NOMO-1 (cell line): ENCODE measurements around the gene FRMD6.

ENCODE experiments used
- DNase-seq, 2 experiments: peaks; one replicate each; lab custom pipeline; 2025; ENCODE audit not compliant: unreplicated experiment in 2 of 2; lab: John Stamatoyannopoulos, UW

The FRMD6 gene

DNA sequence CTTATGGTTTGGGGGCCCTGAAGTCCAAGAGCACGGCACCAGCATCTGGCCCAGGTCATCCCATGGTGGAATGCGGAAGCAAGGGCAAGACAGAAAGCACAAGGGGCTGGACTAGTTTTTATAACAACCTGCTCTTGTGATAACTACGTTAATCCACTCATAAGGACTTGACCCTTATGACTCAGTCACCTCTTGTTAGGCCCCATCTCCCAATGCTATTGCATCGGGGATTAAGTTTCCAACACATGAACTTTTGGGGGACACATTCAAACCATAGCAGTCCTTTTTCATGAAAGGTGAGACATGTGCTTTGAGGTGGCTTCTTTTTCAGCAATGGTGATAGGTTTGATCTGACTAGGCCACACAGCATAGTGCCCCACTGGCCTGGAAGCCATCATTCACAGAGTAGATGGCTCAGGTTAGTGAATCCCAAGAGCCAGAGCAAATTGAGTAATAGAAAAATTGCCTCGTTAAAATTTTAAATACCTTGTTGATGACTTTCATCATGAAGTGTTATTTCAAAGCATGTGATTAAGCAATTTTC is 12.1 kb downstream of the FRMD6 start:
- no peak for DNase-seq

DNA sequence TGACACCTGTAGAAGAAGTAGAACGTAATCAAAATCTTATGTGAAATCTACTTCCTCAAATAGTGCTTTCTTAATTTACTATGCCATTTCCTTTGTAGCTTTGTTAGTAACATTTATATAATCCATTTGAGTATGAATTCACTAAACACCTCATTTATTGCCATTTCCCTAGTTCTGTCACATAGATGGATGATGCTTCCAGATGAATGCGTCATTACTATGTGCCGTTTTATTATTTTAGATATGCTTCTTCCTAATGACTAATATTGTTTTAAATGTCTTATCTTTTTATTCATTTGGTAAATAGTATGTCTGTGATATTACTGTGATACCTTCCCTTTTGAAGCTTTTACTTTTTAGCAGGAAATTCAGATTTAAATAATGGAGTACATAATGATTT is 14.4 kb downstream of the FRMD6 start:
- no peak for DNase-seq

DNA sequence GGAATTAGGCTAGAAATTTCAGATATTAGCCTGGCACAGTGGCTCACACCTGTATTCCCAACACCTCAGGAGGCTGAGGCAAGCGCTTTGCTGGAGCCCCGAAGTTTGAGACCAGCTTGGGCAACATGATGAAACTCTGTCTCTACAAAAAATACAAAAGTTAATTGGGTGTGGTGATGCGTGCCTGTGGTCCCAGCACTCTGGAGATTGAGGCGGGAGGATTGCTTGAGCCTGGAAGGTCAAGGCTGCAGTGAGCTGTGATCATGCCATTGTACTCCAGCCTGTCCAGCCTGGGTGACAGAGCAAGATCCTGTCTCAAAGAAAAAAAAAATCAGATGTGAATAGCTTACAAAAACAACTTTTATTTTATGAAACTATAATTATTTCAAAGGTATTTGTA is 15.1 kb downstream of the FRMD6 start:
- DNase-seq, result no peak

DNA sequence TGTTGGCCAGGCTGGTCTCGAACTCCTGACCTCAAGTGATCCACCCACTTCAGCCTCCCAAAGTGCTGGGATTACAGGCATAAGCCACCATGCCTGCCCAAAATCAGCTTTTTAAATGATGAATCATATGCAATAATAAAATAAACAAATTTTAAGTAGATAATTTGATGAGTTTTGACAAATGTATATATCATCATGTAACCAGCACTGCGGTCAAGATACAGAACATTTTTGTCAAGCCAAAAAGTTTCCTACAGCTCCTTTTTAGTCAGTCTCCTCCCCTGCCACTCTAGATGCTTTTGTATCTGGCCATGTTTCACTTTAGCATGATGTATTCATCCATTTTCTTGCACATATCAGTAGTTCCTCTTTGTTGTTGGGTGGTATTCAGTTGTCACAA is 17.2 kb downstream of the FRMD6 start:
- no peak for DNase-seq

DNA sequence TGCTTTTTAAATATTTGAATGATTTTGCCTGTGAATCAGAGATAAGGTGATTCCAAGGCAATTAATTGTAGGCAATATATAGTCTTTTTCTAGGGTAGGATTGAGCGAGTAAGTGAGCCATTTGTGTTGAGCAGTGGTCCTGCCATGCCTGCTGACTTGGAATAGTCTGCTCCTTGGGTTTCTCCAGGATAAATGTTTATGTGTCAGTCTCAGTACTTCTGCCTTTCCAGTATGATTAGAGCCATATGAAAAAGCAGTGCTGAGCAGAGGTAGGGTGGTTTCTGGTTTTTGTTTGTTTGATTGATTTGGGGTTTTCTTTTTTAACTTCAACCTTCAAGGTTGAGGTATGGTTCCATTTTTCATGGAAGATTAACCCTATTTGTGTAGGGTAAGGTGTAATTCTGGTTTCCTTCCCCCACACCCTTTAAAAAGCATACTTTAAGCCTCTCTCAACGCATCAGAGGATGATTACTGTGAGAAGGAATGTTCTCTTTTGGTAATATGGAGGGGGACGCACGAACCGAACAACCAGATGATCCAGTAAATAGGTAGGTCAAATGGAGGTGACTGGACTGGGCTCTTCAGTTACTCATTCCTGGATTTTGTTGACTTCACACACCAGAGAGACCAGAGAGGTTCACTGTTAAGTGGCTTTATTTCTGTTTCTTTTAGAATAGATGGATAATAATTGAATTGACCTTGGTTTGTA is 22.7 kb downstream of the FRMD6 start:
- DNase-seq, result no peak

DNA sequence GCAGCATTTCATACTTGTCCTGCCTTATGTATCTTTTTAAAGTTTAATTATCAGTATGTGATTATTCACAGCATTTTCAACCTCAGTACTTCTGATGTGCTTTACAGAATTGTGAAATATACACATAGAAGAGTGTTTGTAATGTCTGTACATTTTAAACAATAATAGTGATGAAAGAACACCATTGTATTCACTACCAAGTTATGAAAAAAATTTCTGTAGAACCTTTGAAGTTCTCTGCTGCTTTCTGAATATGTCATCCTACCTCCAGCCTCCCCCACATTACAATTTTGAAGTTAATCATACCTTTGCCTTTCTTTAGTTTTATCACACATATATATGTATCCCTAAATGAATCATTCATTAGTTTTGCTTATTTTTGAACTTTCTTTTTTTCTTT is 24.8 kb downstream of the FRMD6 start:
- no peak for DNase-seq

DNA sequence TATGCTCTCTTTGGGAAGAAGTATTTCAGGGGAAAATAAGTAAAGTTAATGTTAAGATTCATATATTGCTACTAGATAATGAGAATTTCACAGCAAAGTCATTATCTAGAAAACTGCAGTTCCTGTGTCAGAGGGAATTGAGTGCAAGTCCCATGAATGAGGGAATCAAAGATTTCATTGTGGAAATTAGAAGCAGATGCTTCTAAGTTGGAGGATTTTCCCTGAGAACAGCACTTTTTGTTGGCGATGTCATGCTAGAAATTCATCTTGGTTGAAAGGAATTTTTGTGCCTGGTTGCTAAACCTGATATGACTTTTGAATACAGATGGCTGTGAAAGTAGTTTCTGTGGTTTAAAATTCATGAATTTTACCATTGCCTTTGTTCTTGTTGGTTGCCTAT is 25.6 kb downstream of the FRMD6 start:
- DNase-seq, result no peak

DNA sequence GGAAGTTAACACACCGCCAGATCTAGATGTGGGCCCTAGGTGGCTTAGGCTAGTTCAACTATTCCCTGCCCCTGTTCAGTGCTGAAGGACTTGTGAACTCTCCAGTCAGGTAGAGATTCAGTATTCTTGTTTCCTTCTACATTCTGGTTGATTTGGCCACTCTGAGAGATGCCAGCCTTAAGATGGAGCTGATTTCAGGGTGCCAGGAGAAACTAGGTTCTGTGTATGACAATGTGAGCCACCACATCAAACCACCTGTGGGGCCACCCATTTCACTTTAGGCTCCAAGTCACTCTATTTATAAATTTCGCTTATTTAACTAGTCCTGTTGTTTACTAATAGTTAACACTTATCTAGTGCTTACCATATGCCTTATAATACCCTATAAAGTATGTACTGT is 26.0 kb downstream of the FRMD6 start:
- no peak for DNase-seq

DNA sequence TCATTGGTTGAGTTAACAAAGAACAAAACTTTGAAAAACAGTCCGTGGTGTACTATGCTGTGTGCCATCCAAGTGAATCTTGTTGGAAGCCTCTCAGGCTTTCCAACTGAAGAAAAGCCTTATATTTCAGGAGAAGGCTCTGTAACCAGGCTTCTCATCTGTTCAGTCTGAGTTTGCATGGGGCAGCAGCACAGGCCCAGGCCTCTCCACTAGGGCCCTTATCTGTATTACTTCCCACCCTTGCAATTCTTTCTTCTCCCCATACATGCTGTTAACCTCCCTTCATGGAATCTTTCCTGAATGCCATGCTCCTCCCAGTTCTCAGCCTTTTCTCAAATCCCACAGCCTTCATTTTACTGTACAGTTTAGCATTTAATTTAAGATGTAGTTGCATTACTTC is 28.3 kb downstream of the FRMD6 start:
- no peak for DNase-seq

DNA sequence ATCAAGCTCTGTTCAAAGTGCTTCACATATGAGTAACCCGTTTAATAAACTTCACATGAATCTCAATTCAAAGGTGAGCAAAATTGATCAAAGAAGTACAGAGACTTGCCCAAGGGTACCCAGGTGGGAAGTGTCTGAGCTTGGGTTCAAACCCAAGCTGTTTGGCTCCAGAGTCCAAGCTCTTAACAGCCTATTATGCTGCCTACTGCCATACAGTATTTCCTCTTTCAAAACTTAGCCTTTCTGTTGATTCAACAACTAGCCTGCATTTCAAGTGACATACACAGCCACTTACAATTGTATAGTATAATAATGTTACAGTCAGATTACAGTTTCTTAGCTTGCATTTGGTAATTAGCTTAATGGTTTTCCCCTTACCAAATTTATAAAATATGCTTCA is 29.7 kb downstream of the FRMD6 start:
- DNase-seq, result no peak

DNA sequence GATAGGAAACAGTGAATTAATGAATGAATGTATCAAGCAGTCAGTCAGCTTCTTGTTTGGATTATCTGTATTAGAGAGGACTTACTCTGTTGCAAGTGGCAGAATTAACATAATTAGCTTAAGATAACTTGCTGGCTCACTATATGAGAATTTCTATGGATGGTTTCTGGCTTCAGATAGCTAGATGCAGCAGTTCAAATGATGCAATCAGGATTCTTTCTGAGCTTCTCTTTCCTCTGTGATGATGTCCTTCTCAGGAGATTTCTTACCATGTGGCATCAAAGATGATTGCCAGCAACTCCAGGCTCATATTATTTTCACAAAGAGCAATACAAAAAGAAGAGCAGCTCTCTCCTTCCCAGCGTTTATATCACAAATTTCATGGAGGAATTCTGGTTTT is 30.7 kb downstream of the FRMD6 start:
- no peak for DNase-seq

DNA sequence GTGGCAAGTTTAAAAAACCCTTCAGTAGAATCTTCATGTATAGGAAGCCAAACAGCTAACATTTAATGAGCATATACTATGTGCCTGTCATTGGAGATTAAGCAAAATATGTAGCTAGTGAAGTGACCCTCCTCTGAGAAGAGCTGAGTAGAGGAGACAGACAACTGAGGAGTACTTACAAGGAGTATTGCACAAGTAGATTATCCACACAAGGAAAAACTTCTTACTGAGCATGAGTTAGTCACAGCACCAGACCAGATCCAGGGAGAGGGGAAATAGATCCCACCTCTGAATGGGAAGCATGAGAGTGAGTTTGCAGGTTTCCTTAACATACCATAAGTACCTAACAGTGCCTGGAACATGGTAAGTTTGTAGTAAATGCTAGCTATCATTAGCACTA is 33.0 kb downstream of the FRMD6 start:
- DNase-seq, result no peak

DNA sequence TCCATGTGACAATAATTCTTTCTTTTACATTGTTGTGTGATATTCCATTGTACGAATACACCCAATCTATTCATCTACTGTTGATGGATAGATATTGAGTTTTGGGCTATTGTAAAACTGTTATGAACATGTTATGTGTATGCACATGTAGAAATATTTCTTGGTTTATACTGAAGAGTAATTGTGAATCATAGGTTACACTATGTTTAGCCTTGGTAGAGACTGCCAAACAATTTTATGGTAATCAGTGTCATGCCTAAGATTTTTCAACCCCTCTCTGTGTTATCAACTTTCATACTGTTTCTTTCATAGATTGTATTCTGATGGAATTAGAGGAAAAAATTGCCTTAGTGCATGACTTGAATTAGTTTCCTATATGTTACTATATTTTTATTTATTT is 39.5 kb downstream of the FRMD6 start:
- DNase-seq, result no peak

DNA sequence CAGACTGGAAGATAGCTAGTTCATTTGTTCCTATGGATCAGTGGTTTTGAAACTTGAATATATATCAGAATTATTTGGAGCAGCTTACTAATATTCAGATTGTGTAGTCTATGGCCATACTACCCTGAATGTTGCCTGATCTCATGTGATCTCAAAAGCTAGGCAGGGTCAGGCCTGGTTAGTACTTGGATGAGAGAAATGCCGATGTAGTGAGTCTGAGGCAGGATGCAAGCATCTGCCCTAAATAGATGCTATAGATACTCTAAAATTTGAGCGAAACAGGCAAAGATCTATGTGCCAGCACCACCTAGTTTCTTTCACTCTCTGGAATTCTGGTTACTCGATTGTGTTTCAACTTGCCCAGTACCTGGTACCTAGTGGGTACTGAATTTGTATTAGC is 40.9 kb downstream of the FRMD6 start:
- no peak for DNase-seq

DNA sequence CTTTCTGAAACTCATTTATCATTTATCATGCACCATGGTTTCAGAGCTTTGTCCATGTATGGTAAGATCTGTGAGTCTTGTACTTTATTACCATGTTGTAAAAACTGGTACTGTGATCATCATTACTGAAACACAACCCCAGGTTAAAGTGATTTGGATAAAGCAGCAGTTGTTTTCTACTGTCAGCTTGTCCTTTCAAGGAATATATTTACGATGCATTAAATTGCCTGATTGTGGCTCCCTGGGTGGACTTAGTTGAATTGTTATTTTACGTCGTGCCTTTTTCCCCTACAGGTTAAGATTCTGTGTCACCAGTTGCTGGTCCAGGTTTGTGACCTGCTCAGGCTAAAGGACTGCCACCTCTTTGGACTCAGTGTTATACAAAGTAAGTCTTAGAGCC is 46.1 kb downstream of the FRMD6 start:
- DNase-seq, result no peak

DNA sequence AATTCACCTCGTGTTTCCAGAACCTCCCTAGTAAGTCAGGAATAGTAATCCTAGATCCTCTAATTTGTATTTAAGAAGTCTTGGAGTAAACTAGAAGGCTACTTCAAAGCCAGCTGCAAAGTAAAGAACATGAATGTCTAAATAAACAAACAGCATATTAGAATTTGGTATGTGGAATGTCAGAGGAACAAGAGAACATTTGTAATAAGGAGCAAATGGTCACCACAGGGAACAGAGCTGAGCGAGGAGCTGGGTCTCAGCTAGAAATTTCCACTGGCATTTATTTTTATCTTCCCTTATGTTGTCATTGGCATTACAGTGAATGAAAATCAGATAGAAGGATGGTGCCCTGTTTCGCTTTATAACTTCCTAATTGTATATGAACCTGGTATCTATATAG is 50.2 kb downstream of the FRMD6 start:
- no peak for DNase-seq

DNA sequence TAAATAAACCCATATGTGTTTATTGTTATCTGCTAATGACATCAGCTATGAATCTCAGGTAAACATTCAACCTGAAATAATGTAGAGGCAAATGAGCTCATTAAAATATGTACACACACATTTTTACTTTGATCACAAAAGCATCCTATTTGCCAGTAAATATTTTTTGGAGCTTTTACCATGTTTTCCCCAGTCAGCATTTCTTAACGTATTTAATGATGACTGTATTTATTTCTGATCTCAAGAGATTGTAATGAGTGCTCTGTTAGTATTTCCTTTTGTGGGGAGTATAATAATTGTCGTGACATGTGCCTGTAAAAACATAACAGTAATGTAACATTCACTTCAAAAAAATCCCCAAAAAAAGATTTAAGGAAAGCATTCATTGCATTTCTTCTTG is 52.1 kb downstream of the FRMD6 start:
- no peak for DNase-seq

DNA sequence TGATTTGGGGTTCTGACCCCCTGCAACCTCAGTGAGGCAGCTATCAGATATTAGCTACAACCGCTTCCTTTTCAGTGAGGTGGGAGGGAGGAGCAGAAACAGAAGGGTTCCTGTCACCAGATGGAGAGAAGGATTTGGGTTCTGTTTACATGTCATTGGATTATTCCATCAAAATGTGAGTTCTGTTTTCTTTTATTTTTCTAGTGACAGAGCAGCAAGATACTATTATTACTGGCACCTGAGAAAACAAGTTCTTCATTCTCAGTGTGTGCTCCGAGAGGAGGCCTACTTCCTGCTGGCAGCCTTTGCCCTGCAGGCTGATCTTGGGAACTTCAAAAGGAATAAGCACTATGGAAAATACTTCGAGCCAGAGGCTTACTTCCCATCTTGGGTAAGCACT is 52.8 kb downstream of the FRMD6 start:
- DNase-seq, result no peak

DNA sequence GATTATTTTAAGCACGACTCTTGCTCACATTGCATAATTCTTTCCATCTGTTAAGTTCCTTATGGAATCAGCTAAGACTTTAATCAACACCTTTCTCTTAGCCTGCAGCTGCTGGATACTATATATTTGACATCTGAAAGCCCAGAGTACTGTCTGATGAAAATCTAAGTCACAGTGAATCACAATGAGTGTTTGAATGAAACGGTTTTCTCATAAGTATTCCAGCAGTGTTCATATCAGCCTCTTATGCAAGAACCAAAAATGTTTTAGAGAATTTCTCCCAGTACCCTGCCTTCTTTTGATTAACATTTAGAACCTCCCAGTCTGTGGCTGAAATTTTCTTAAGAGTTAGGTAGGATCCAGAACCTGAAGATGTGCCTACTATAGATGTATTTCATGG is 55.6 kb downstream of the FRMD6 start:
- DNase-seq, result no peak

DNA sequence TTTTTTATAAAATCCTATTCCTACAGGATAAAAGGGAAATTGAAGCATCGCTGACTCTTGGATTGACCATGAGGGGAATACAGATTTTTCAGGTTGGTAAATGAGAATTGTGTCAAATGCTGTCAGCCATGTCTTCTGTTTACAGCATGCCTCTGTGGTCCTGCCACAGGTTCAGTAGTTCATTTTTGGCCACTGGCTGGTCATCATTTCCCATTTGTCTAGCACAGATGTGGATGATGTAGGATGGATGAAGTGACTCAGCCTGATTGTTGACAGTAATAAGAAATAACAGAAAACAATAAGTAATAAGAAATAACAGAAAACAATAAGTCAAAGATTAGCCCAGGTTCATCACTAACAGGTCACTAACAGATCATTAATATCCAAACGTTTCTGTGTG is 59.8 kb downstream of the FRMD6 start:
- DNase-seq, result no peak

DNA sequence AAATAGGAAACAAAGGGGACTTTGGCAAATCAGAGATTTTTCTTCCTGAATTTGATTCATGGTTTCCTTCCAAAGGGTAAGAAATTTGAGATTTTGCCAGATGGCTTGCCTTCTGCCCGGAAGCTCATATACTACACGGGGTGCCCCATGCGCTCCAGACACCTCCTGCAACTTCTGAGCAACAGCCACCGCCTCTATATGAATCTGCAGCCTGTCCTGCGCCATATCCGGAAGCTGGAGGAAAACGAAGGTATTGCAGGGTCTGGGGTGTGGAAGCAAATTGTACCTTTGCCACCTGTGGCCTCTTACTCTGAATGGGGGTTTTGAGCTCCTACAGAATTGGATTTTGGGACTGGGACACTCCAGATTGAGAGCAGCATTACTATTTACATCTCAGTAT is 63.5 kb downstream of the FRMD6 start:
- DNase-seq, result no peak

DNA sequence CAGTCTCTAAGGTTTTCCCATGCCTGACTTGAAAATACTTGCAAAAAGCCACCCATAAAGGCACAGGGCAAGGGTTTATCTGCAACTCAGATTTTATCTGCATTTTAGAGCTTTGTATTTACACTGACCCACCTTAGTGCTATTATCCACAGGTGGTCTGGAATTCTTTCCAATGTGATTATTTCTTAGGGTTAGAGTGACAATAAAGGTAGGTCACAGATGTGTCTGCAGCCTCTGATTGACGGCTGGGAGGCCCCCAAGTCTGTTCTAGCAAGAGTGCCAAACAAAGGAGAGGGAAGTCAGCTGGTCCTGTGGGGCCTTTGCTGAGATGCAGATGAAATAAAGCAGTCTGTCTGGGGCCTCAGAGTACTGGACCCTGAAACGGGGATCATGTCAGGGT is 64.0 kb downstream of the FRMD6 start:
- DNase-seq, result no peak

DNA sequence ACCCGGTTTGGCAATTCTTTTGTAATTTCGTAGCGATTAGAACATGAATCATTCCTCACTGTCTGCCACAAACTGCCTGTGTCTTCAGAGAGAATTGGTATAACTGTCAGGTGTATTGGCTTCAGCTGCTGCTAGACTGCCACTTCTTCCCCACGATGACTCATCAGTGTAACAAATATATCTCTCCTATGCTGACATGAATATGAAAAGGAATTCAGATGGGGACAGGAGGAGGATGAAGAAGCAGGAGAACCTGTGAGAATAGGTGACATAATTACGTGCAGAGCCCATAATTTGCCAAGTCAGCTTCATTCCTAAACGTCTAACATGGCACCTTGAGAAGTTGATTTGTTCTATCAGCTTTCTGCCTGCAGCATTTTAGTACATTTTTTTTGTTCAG is 64.9 kb downstream of the FRMD6 start:
- no peak for DNase-seq
